ENCODE data around the gene KDM6B.

The KDM6B gene

DNA sequence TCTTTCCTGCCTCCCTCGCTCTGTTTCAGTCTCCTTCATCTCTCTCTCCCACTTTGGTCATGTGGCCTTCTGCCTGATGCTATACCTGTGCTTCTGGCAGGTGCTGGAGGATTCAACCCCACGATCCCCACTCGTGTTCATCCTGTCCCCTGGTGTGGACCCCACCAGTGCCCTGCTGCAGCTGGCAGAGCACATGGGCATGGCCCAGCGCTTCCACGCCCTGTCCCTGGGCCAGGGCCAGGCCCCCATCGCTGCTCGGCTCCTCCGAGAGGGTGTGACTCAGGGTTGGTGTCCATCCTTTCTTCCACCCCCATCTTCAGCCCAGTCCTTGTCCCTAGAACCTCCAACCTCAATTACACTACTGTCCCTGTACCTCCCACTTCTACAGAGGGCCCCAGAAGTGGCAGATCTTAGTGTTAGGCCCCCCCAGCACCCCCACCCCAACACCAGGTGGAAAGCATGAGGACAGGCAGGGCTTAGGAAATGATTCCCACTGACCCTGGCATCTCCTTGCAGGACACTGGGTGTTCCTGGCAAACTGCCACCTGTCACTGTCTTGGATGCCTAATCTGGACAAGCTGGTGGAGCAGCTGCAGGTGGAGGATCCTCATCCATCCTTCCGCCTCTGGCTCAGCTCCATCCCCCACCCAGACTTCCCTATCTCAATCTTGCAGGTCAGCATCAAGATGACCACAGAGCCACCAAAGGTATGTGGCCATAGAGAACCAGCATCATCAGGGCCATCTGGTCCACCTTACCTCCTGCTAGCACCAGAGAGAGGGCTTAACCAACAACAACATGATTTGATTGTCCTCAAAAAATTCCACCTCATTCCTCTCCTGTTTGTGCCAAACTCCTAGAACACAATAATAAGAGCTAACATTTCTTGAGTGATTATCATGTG, 9.7 kb upstream of the KDM6B start:
- DNase-seq: no peak

DNA sequence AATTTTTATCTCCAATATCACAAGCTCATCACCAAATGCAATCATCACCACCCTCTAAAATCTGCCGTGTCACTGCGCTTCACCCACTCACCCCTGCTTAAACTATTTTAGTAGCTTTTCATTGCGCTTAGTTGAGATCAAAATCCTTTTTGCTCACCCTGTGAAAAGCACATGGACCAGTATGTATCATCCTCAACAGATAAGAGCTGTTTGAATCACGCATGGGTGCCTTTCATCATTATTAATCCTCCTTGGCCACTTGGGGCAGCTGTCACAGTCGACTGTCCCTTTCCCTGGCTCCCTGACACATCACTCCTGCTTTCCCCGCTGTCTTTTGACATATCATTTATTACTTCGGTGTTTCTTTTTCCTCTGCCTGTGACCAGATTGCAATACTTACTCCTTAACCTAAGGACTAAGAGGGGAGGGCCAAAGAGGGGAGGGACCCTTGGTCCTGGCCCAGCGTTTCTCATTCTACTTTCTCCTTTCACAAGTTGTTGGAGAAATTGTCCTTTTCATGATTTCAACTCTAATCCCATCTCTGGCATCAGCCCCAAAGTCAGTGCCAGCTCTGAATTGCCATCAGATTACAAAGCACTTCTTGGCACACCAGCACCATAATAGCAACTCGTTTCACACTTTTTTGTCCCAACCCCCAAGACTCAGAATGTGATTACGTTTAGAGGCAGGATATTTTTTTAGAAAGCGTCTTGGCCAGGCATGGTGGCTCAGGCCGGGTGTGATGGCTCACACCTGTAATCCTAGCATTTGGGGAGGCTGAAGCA, 8.6 kb upstream of the KDM6B start:
- no peak for DNase-seq

DNA sequence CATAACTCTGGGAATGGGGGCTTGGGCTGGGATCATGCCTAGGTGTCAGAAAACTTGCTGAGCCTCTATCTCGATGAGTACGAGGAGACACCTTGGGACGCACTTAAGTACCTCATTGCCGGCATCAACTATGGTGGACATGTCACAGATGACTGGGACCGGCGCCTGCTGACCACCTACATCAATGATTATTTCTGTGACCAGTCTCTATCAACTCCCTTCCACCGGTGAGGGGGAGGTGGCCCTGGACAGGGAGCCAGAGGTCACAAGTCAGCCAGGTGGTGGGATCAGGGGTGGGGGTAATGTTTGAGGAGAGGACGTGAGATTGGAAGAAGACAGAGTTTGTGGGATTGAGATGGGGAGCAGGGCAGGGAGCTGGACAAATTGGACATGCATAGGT, 3.4 kb upstream of the KDM6B start:
- DNase-seq: no peak

GRCh38 chr17:7831233-7831632, 2.8 kb upstream of the KDM6B start:
- no peak for DNase-seq

- DNase-seq: no peak
These were observed 1.6 kb upstream of the KDM6B start for GRCh38 chr17:7832431-7832830.

- DNase-seq: no peak
These were observed 814 bp upstream of the KDM6B start for GRCh38 chr17:7833011-7833794.

DNA sequence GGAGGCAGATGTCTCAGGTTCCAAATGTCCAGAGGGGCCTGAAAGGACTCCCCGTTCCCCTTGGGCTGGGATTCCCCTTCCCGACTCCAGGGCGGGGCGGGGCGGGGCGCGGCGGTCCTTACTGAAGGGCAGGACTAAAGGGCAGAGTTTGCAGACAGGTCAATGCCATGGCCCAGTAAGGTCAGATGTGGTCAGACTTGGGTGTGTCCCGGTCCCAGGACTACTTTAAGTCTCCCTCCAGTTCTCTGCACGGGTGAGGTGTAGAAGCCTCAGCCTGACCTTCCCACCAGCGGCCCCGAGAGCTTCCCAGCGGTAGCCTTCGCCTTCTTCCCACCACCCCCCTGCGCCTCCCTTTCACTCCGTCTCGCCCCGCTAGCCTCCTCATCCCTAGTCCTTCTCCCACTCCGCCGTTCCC, 532 bp downstream of the KDM6B start:
- DNase-seq: peak; percentile 81 to 84

DNA sequence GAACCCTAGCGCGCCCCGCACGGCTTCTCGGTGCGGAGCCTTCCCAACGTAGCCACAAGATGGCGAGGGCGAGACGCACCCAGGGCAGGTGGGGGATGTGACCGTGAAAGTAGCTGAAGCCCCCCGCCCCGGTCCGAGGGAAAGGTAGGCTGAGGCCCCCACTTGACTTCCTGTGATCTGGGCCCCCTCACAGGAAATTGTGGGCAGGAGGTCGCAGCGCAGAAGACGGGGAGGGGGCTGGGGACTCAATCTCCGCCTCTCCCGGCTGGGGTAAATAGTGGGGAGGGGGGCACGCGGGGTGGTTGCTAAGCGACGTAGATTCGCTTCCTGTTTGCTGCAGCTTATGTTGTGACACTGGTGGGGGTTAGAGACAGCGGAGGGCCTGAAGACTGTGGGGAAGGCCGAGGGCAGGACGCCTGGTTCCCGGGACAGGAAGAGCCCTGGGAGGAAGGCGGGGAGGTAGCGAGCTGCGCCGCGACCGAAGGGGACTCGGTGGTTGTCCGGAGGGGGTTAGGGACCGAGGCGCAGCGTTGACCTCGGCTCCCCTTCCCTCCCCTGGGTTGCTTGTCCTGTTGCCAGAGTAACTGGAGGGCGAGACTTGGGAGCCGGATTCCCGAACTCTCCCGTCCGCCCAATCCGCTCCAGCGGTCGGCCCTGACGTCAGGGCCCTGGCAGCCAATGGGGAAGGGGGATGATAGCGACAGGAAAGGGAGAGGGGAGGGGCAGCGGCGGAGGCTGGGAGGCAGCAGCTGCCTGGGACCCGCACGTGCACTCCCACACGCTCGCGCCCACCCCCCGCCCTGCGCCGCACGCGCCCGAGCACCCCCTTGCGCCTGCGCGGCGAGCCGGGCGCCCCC, 1.2 kb downstream of the KDM6B start:
- DNase-seq: peak; percentile 95 to 96

DNA sequence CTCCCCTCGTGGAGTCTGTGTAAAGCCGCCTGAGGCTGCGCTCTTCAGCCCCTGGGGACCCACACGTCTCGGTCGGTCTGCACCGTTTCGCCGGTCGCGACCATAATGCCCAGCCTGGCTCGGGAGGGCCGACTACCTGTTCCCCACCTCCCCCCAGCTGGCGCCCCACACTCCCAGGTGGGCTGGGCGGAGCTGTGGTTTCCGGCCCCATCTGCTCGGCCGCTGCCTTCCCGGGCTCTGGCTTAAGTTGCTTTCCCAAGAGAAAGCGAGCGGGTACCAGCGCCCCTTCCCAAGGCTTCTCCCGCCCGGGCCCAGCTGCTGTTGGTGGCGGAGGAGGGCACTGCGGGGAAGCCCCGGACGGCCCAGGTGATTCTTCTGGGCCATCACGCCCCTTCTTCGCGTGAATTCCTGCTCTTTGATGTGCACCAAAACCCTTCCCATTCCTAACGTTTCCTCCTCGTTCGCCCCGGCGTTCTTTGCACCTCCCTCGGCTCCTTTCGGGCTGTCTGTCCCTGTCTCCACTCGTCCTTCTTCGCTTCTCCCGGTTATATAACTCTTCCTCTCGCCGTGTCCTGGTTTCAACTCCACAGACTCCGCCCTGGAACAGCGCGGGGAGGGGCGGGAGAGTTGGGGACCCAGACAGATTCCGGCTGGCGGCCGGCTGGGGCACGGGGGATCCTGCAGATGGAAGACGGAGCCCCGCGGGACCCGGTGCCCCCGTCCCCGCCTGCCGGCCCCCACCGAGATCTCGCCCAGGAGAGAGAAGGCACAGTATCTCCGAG, 2.0 kb downstream of the KDM6B start:
- peak in 1 of 2 donors; percentile 73 for DNase-seq

DNA sequence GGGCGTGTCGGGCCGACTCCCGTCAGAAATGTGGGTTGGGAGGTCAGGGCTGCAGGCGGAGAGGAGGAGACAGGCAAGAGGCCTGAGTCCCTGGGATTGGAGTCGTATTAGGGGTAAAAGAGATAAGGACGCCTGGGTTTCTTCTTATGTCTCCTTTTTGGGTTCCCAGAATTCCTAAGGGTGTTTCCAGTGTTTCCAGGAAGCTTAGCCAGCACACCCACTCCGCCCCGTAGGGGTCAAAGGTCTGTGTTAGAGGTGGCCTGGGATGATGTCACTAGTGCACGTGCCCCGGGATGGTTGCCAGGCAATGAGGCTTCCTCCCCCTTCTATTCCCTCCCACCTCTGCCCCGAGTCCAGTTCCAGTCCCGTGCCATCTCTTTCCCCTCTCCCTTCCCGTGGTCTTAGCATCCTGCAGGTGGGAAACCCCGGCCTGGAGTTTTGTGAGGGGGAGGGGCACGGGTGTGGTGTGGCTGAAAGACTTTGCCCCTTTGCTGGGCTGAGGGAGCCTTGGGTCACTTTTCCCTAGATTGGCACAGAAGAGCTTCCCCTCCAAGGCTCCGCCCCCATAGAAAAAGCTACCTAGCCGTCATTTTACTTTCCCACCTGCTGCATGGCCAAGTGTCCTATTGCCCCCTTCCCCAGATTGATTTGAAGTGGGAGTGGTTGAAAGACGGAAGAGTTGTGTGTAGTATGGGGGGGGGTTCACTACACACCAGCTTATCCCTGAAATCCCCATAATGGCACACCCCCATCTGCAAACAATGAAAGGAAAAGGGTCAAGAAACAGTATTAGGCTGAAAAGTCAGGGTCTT, 2.8 kb downstream of the KDM6B start:
- peak; percentile 85 to 87 for DNase-seq

DNA sequence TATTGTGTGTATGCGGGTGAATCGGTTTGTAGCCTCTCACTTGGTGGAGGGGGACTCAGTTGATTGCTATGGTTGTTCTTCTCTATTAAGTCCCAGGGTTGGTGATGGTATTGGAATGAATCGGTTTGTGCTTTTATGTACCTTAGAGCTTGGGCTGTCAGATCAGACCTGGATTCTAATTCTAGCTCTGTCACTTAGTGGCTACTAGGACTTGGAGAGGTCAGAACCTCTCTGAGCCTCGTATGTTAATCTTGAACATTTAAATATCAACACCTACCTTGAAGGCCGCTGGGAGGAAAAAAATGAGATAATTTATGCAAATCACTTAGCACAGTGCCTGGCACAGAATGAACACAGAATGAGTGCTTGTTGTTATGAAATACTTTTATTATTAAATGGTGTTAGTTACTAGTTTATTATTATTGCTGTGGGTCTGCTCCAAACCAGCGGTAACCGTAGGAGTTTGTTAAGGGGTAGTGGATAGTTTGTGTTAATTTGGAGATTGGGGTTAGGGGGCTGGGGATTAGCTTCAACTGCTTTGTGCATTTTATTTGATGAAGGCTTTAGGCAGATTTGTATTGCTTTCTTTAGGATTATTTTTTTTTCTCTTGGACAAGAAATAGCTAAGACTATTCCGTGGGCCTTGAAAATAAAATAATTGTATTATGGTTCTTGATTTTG, 3.5 kb downstream of the KDM6B start:
- peak in 1 of 2 donors; percentile 38 for DNase-seq

DNA sequence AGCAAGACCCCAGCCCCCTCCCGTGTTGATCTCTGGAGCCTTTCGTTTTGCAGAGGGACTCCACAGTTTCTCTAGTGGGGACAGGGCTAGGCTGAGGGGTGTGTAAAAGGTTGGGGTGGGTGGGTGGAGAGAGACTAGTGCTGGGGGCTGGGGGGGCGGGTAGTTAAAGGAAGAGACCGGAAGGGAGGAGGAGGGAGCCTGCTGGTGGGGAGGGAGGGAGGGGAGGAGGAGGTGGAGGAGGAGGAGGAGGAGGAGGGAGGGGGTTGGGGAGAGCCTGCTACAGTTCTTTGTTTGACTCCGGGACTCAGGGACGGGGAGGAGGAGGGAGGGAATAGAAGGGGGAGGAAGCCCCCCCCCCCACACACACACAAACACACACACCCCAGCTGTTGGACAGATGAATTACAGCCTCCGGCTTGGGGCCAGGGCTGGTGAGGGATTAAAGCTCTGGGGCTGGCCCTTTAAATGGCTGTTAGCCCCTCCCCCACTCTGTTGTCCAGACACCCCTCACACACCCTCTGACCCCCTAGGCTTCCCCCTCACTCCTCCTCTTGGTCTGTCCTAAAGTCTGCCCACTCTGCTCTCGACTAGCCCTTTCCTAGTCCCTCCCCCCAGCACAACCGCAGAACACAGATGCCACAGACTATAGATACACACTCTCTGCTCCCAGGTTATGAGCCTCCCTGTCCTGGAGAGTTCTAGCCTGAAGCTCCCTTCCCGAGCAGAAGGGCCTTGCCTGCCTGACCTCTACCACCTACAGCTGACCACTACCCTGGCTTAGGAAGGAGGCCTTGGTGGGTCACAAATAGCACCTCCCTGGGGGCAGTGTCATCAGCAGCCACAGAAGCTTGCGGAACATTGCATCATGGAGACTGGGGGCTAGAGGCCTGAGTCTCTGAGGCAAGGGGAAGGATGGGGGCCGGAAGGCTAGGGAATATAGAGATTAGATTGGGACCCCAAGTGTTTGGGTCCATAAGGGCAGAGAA, 4.4 kb downstream of the KDM6B start:
- DNase-seq: peak; percentile 45 to 56

DNA sequence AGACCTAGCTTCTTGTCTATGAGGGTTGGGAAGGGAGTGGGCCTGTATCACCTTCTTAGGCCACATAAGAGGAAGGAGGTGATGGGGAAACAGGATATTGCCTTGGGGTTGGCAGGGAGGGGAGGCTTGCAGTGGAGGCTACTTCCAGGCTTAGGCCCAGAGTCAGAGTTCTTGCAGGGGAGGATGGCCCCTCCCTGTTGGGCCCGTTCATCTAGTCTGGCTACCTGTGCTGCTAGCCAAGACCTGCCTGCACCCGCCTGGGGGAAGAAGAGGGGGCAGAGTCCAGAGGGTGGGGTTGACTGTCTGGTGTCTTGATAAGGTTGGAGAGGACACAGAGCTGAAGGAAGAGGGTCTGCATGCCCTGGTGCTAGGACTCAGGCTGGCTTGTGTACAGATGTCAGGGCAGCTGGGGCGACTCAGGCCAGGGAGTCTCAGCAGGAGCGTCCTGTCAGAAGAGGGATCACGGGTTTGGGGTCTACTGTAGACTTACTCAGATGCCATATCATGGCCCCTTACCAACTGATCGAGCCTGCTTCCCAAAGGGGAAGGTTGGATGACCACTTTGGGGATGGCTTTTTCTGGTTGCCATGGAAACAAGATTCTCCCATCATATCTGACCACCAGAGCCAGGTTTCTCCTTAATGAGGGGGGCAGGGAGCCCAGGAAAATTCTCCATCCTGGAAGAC, 5.3 kb downstream of the KDM6B start:
- DNase-seq: peak; percentile 21 to 46

GRCh38 chr17:7839876-7840261, 5.9 kb downstream of the KDM6B start:
- peak in 1 of 2 donors; percentile 54 for DNase-seq

GRCh38 chr17:7840441-7840840, 6.4 kb downstream of the KDM6B start:
- DNase-seq: no peak

GRCh38 chr17:7840875-7841274, 6.9 kb downstream of the KDM6B start:
- no peak for DNase-seq

DNA sequence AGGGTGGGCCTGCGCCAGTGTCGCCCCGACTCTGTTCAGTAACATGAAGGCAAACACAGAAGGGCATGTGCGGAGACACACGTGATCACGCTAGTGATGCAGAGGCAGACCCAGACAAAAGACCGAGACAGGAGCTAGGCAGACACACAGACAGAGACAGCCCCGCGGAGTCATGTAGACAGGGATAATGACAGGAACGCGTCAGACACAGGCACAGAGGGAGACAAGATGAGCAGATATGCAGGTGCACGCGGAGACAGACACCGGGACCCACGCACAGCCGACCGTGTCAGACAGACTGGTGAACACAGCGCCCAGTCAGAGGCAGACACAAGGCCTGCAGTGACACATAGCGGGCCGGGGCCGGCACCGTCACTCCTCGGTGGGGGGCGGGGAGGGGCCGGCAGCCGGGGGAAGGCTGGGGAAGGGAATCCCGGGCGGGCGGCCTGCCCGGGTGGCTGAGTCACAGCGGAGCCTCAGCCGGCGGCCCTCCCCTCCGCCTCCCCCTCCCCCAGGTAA, 7.4 kb downstream of the KDM6B start:
- peak; percentile 92 to 95 for DNase-seq

Measured in CD4-positive, alpha-beta T cell treated with Interleukin-4 for 1 hour (primary cell).